GM19035 (cell line): ENCODE results near the gene MC5R.
"Not testable (repeated sequence)": the region's sequence is repeated elsewhere in the genome, so short reads cannot be mapped to it uniquely, and the experiment has no call there.

ENCODE experiments used
- ATAC-seq: cut with Tn5 transposase; IDR thresholded peaks from one replicate; pipeline ENCODE4 v1.9.1; 2021; ENCODE audit not compliant: unreplicated experiment

Gene MC5R

GRCh38 chr18:13836559-13836958, 12.6 kb downstream of the MC5R start:
- ATAC-seq, result no peak

GRCh38 chr18:13849791-13850190, 25.8 kb downstream of the MC5R start:
- ATAC-seq, result no peak

GRCh38 chr18:13862898-13863297, 38.9 kb downstream of the MC5R start:
- ATAC-seq, result not testable (repeated sequence)

GRCh38 chr18:13868501-13869271, 44.7 kb downstream of the MC5R start:
- ATAC-seq, result no peak

GRCh38 chr18:13871701-13872100, 47.8 kb downstream of the MC5R start:
- ATAC-seq, result no peak

- no peak for ATAC-seq
Observed at GRCh38 chr18:13872373-13872772, 48.4 kb downstream of the MC5R start.

GRCh38 chr18:13872932-13873331, 49.0 kb downstream of the MC5R start:
- ATAC-seq, result no peak

- ATAC-seq, result no peak
Observed at GRCh38 chr18:13874558-13874957, 50.6 kb downstream of the MC5R start.
